ENCODE measurements around the gene LCOR.
"Not testable (repeated sequence)": the region's sequence is repeated elsewhere in the genome, so short reads cannot be mapped to it uniquely, and the experiment has no call there.

Gene LCOR

GRCh38 chr10:96840841-96841518 lies 8.9 kb downstream of the LCOR start:
- no peak for DNase-seq

- DNase-seq, result no peak
Measured at GRCh38 chr10:96842896-96843723, 11.0 kb downstream of the LCOR start.

GRCh38 chr10:96843823-96844222 lies 11.7 kb downstream of the LCOR start:
- DNase-seq, result no peak

GRCh38 chr10:96846395-96846794 lies 14.3 kb downstream of the LCOR start:
- no peak for DNase-seq

- no peak for DNase-seq
Measured at GRCh38 chr10:96846926-96847325, 14.8 kb downstream of the LCOR start.

GRCh38 chr10:96847356-96847755 lies 15.3 kb downstream of the LCOR start:
- DNase-seq, result not testable (repeated sequence)

GRCh38 chr10:96850113-96850512 lies 18.0 kb downstream of the LCOR start:
- DNase-seq, result no peak

GRCh38 chr10:96850825-96851224 lies 18.7 kb downstream of the LCOR start:
- no peak for DNase-seq

- DNase-seq, result no peak
Measured at GRCh38 chr10:96851281-96851680, 19.2 kb downstream of the LCOR start.

GRCh38 chr10:96856317-96856716 lies 24.2 kb downstream of the LCOR start:
- no peak for DNase-seq

- DNase-seq, result no peak
Measured at GRCh38 chr10:96857301-96858012, 25.4 kb downstream of the LCOR start.

GRCh38 chr10:96858038-96858705 lies 26.1 kb downstream of the LCOR start:
- no peak for DNase-seq

GRCh38 chr10:96858706-96859050 lies 26.6 kb downstream of the LCOR start:
- DNase-seq, result no peak

GRCh38 chr10:96860631-96861277 lies 28.7 kb downstream of the LCOR start:
- no peak for DNase-seq

GRCh38 chr10:96863922-96864543 lies 31.9 kb downstream of the LCOR start:
- DNase-seq, result no peak

GRCh38 chr10:96873086-96873485 lies 41.0 kb downstream of the LCOR start:
- no peak for DNase-seq

- no peak for DNase-seq
Measured at GRCh38 chr10:96873756-96874467, 41.8 kb downstream of the LCOR start.

- DNase-seq, result no peak
Measured at GRCh38 chr10:96878057-96878456, 46.0 kb downstream of the LCOR start.

GRCh38 chr10:96880575-96880974 lies 48.5 kb downstream of the LCOR start:
- DNase-seq, result no peak

- DNase-seq, result no peak
Measured at GRCh38 chr10:96889415-96890171, 57.5 kb downstream of the LCOR start.

- DNase-seq, result no peak
Measured at GRCh38 chr10:96890172-96890513, 58.0 kb downstream of the LCOR start.

Measured in NCI-H524 (cell line).